ENCODE measurements around the gene NFATC1. TPM values are rescaled to one million over a fixed set of nuclear protein-coding genes. Genes with fewer than 3 reads are reported as not detected.
"Not testable (repeated sequence)": the region's sequence is repeated elsewhere in the genome, so short reads cannot be mapped to it uniquely, and the experiment has no call there.

Gene NFATC1
- total and polyA plus RNA-seq, 2 donors from 2014 or later = 4.3 to 17.2 TPM

GRCh38 chr18:79505465-79505864 lies 109.7 kb downstream of the NFATC1 start:
- peaks cover 3 to 20% (median 4%) of the 10 kb centered on the region in 3 donors for H3K4me1 ChIP-seq (ENCODE audit: control insufficient read depth in 2 of 3, insufficient read depth in 2 of 3, low read depth in 1 of 3, low read length in 3 of 3)
- H3K27me3 ChIP-seq (ENCODE audit: control insufficient read depth, insufficient read depth, low read length); H3K4me3 ChIP-seq (ENCODE audit: low read length in 3 of 3); intact Hi-C loops (cut with DNase I); FAIRE-seq; H3K9me3 ChIP-seq (ENCODE audit: control insufficient read depth in 2 of 3, insufficient read depth in 1 of 3, low read length in 3 of 3); H3K36me3 ChIP-seq (ENCODE audit: control insufficient read depth in 2 of 3, insufficient read depth in 3 of 3, low read length in 3 of 3); H3K9ac ChIP-seq (ENCODE audit: low read length in 3 of 3); H3K27ac ChIP-seq (ENCODE audit: low read depth in 2 of 2, low read length in 2 of 2): not testable (repeated sequence)
- peak in 1 of 5 donors; percentile 12 for DNase-seq

- TF ChIP-seq CTCF (IDR thresholded peaks at IDR 0.05; ENCODE audit: borderline replicate concordance, extremely low read depth, insufficient read depth) = no peak
Measured at GRCh38 chr18:79506191-79507075, 110.7 kb downstream of the NFATC1 start.

GRCh38 chr18:79507076-79507545 lies 111.4 kb downstream of the NFATC1 start:
- DNase-seq (peak; percentile 53 to 91 (median 71)), FAIRE-seq (no peak)
- Histone ChIP-seq H3K27ac (ENCODE audit: low read depth in 2 of 2, low read length in 2 of 2) (peak overlapping the region; percentile 89 to 90), H3K9me3 (ENCODE audit: control insufficient read depth in 2 of 3, insufficient read depth in 1 of 3, low read length in 3 of 3) (no peaks in the 10 kb centered on the region), H3K36me3 (ENCODE audit: control insufficient read depth in 2 of 3, insufficient read depth in 3 of 3, low read length in 3 of 3) (no peaks in the 10 kb centered on the region), H3K9ac (ENCODE audit: low read length in 3 of 3) (peak overlapping the region in 1 of 3 donors; percentile 58), H3K4me1 (ENCODE audit: control insufficient read depth in 2 of 3, insufficient read depth in 2 of 3, low read depth in 1 of 3, low read length in 3 of 3) (peaks cover 3 to 20% (median 4%) of the 10 kb centered on the region in 3 donors), H3K27me3 (ENCODE audit: control insufficient read depth, insufficient read depth, low read length) (no peaks in the 10 kb centered on the region), H3K4me3 (ENCODE audit: low read length in 3 of 3) (peak overlapping the region in 2 of 3 donors; percentile 53 to 60)
- intact Hi-C loops (cut with DNase I) = no loop called here
- TF ChIP-seq CTCF (IDR thresholded peaks at IDR 0.05; ENCODE audit: borderline replicate concordance, extremely low read depth, insufficient read depth) = no peak

More at GRCh38 chr18:79506191-79507075, 110.7 kb downstream of the NFATC1 start:
- intact Hi-C loops (cut with DNase I) = no loop called here
- Histone ChIP-seq H3K27me3 (ENCODE audit: control insufficient read depth, insufficient read depth, low read length) (no peaks in the 10 kb centered on the region), H3K9me3 (ENCODE audit: control insufficient read depth in 2 of 3, insufficient read depth in 1 of 3, low read length in 3 of 3) (no peaks in the 10 kb centered on the region), H3K9ac (ENCODE audit: low read length in 3 of 3) (peak overlapping the region in 1 of 3 donors; percentile 58), H3K4me1 (ENCODE audit: control insufficient read depth in 2 of 3, insufficient read depth in 2 of 3, low read depth in 1 of 3, low read length in 3 of 3) (peaks cover 3 to 20% (median 4%) of the 10 kb centered on the region in 3 donors), H3K27ac (ENCODE audit: low read depth in 2 of 2, low read length in 2 of 2) (peak overlapping the region; percentile 89 to 90), H3K4me3 (ENCODE audit: low read length in 3 of 3) (peak overlapping the region in 1 of 3 donors; percentile 60), H3K36me3 (ENCODE audit: control insufficient read depth in 2 of 3, insufficient read depth in 3 of 3, low read length in 3 of 3) (no peaks in the 10 kb centered on the region)
- DNase-seq (peak in 4 of 5 donors; percentile 40 to 77 (median 57)), FAIRE-seq (no peak)

All from kidney (tissue), 14 donors.